ENCODE results near the gene NF1. TPM values are rescaled to one million over a fixed set of nuclear protein-coding genes. Genes with fewer than 3 reads are reported as not detected.
"Not testable (repeated sequence)": the region's sequence is repeated elsewhere in the genome, so short reads cannot be mapped to it uniquely, and the experiment has no call there.

Gene NF1
- 10 to 100 TPM; 32.1 to 45.4 (median 39.9) TPM for polyA plus RNA-seq (ENCODE audit: insufficient read length in 4 of 4)

GRCh38 chr17:31094600-31095235 is at the start of gene NF1:
Gene NF1, plus strand, starts transcription at chr17:31094977. Its CDS starts 333 bp downstream, at chr17:31095310.
- DNase-seq (ENCODE audit: low read depth in 4 of 4, low spot score in 2 of 4): peak; percentile 81 to 93 (median 92)

GRCh38 chr17:31046856-31047425 is 47.8 kb upstream of the NF1 start:
- DNase-seq (ENCODE audit: low read depth in 4 of 4, low spot score in 2 of 4): not testable (repeated sequence)

GRCh38 chr17:31048142-31048541 is 46.6 kb upstream of the NF1 start:
- no peak for DNase-seq (ENCODE audit: low read depth in 4 of 4, low spot score in 2 of 4)

GRCh38 chr17:31048780-31049179 is 46.0 kb upstream of the NF1 start:
- DNase-seq (ENCODE audit: low read depth in 4 of 4, low spot score in 2 of 4): no peak

GRCh38 chr17:31050948-31051347 is 43.8 kb upstream of the NF1 start:
- no peak for DNase-seq (ENCODE audit: low read depth in 4 of 4, low spot score in 2 of 4)

GRCh38 chr17:31051506-31051905 is 43.3 kb upstream of the NF1 start:
- no peak for DNase-seq (ENCODE audit: low read depth in 4 of 4, low spot score in 2 of 4)

- DNase-seq (ENCODE audit: low read depth in 4 of 4, low spot score in 2 of 4): no peak
These were observed 42.4 kb upstream of the NF1 start for GRCh38 chr17:31052187-31052889.

- DNase-seq (ENCODE audit: low read depth in 4 of 4, low spot score in 2 of 4): no peak
These were observed 41.7 kb upstream of the NF1 start for GRCh38 chr17:31053071-31053470.

- no peak for DNase-seq (ENCODE audit: low read depth in 4 of 4, low spot score in 2 of 4)
These were observed 40.0 kb upstream of the NF1 start for GRCh38 chr17:31054761-31055160.

- no peak for DNase-seq (ENCODE audit: low read depth in 4 of 4, low spot score in 2 of 4)
These were observed 35.8 kb upstream of the NF1 start for GRCh38 chr17:31058976-31059375.

GRCh38 chr17:31060791-31061550 is 33.8 kb upstream of the NF1 start:
- no peak for DNase-seq (ENCODE audit: low read depth in 4 of 4, low spot score in 2 of 4)

- DNase-seq (ENCODE audit: low read depth in 4 of 4, low spot score in 2 of 4): no peak
These were observed 33.1 kb upstream of the NF1 start for GRCh38 chr17:31061678-31062077.

GRCh38 chr17:31062346-31062745 is 32.4 kb upstream of the NF1 start:
- no peak for DNase-seq (ENCODE audit: low read depth in 4 of 4, low spot score in 2 of 4)

- DNase-seq (ENCODE audit: low read depth in 4 of 4, low spot score in 2 of 4): no peak
These were observed 30.1 kb upstream of the NF1 start for GRCh38 chr17:31064707-31065106.

GRCh38 chr17:31067691-31068184 is 27.0 kb upstream of the NF1 start:
- no peak for DNase-seq (ENCODE audit: low read depth in 4 of 4, low spot score in 2 of 4)

- no peak for DNase-seq (ENCODE audit: low read depth in 4 of 4, low spot score in 2 of 4)
These were observed 26.5 kb upstream of the NF1 start for GRCh38 chr17:31068291-31068690.

- DNase-seq (ENCODE audit: low read depth in 4 of 4, low spot score in 2 of 4): no peak
These were observed 22.6 kb upstream of the NF1 start for GRCh38 chr17:31072186-31072585.

GRCh38 chr17:31073411-31073810 is 21.4 kb upstream of the NF1 start:
- no peak for DNase-seq (ENCODE audit: low read depth in 4 of 4, low spot score in 2 of 4)

- DNase-seq (ENCODE audit: low read depth in 4 of 4, low spot score in 2 of 4): no peak
These were observed 19.8 kb upstream of the NF1 start for GRCh38 chr17:31074772-31075555.

- DNase-seq (ENCODE audit: low read depth in 4 of 4, low spot score in 2 of 4): no peak
These were observed 16.5 kb upstream of the NF1 start for GRCh38 chr17:31078290-31078689.

All from left renal cortex interstitium (tissue), 4 donors.